SK-N-SH treated with all-trans-retinoic acid at 6 μM for 48 hours (cell line): ENCODE results near the gene LILRA5.

Experiments used
- ATAC-seq: fragments of 200-7000 bp; cut with Tn5 transposase; 3 replicates; pipeline ENCODE4 v1.9.1; 2020; ENCODE audit warnings: mild to moderate bottlenecking, moderate library complexity
- ARNTL ChIP-seq: fragments of 450-650 bp; formaldehyde crosslinking; IDR thresholded peaks from 2 replicates; pipeline ENCODE4 v1.5.0; 2020; ENCODE audit warnings: low read depth, mild to moderate bottlenecking, moderate library complexity, borderline replicate concordance
- BACH2 ChIP-seq: fragments of 250-450 bp; sonication (Bioruptor Pico); IDR thresholded peaks from 2 replicates; pipeline ENCODE4 v1.9.0; 2021; ENCODE audit warnings: mild to moderate bottlenecking, borderline replicate concordance
- CREB5 ChIP-seq: fragments of 250-450 bp; sonication (Bioruptor Pico); IDR thresholded peaks from 2 replicates; pipeline ENCODE4 v1.5.1; 2020; ENCODE audit warnings: low read depth, mild to moderate bottlenecking, moderate library complexity
- CSDC2 ChIP-seq: fragments of 250-450 bp; sonication (Bioruptor Pico); IDR thresholded peaks from 2 replicates; pipeline ENCODE4 v1.5.0; 2020; ENCODE audit warnings: mild to moderate bottlenecking, moderate library complexity
- CSRNP3 ChIP-seq: fragments of 250-450 bp; sonication (Bioruptor Pico); IDR thresholded peaks from 2 replicates; pipeline ENCODE4 v1.5.1; 2021; ENCODE audit warnings: mild to moderate bottlenecking, moderate library complexity
- ESRRG ChIP-seq: fragments of 250-450 bp; sonication (Bioruptor Pico); IDR thresholded peaks from 2 replicates; pipeline ENCODE4 v1.6.1; 2021; ENCODE audit warnings: mild to moderate bottlenecking
- GLIS3 ChIP-seq: fragments of 250-450 bp; sonication (Bioruptor Pico); IDR thresholded peaks from 2 replicates; pipeline ENCODE4 v1.5.0; 2020; ENCODE audit warnings: mild to moderate bottlenecking, moderate library complexity
- OSR1 ChIP-seq: fragments of 250-450 bp; sonication (Bioruptor Pico); IDR thresholded peaks from 2 replicates; pipeline ENCODE4 v1.8.0; 2022; ENCODE audit warnings: moderate library complexity, mild to moderate bottlenecking, inconsistent platforms
- POU6F1 ChIP-seq: fragments of 250-450 bp; sonication (Bioruptor Pico); IDR thresholded peaks from 2 replicates; pipeline ENCODE4 v1.8.0; 2021; ENCODE audit warnings: low read depth, mild to moderate bottlenecking, moderate library complexity, borderline replicate concordance
- PPARA ChIP-seq: fragments of 250-450 bp; sonication (Bioruptor Pico); IDR thresholded peaks from 2 replicates; pipeline ENCODE4 v1.5.0; 2020; ENCODE audit warnings: mild to moderate bottlenecking, borderline replicate concordance
- SNAI2 ChIP-seq: fragments of 250-450 bp; sonication (Bioruptor Pico); IDR thresholded peaks from 2 replicates; pipeline ENCODE4 v1.5.0; 2020; ENCODE audit warnings: mild to moderate bottlenecking, moderate library complexity
- TCF4 ChIP-seq: fragments of 250-450 bp; sonication (Bioruptor Pico); IDR thresholded peaks from 2 replicates; pipeline ENCODE4 v1.8.0; 2021; ENCODE audit warnings: mild to moderate bottlenecking, moderate library complexity, borderline replicate concordance
- TOX ChIP-seq: fragments of 250-450 bp; sonication (Bioruptor Pico); IDR thresholded peaks from 2 replicates; pipeline ENCODE4 v1.8.0; 2021; ENCODE audit warnings: mild to moderate bottlenecking, moderate library complexity, borderline replicate concordance
- ZFP3 ChIP-seq: fragments of 250-450 bp; sonication (Bioruptor Pico); IDR thresholded peaks from 2 replicates; pipeline ENCODE4 v1.5.0; 2020; ENCODE audit warnings: mild to moderate bottlenecking, moderate library complexity
- ZFP30 ChIP-seq: fragments of 450-650 bp; formaldehyde crosslinking; IDR thresholded peaks from 2 replicates; pipeline ENCODE4 v1.5.0; 2022; ENCODE audit warnings: mild to moderate bottlenecking, moderate library complexity
- ZNF565 ChIP-seq: fragments of 450-650 bp; formaldehyde crosslinking; conservative IDR thresholded peaks from 2 replicates; pipeline ENCODE4 v1.5.0; 2020; ENCODE audit warnings: low read depth, mild to moderate bottlenecking, moderate library complexity
- ZNF70 ChIP-seq: fragments of 450-650 bp; formaldehyde crosslinking; IDR thresholded peaks from 2 replicates; pipeline ENCODE4 v1.5.0; 2020; ENCODE audit warnings: mild to moderate bottlenecking, moderate library complexity
- ZNF8 ChIP-seq: fragments of 450-650 bp; formaldehyde crosslinking; IDR thresholded peaks from 2 replicates; pipeline ENCODE4 v1.5.0; 2020; ENCODE audit warnings: mild to moderate bottlenecking, moderate library complexity
- TF ChIP-seq, protein P1 (sequence below): fragments of 250-450 bp; sonication (Bioruptor Pico); IDR thresholded peaks from 2 replicates; pipeline ENCODE4 v1.5.0; 2020; ENCODE audit warnings: mild to moderate bottlenecking, moderate library complexity
- TF ChIP-seq, protein P2 (sequence below): fragments of 250-450 bp; sonication (Bioruptor Pico); IDR thresholded peaks from 2 replicates; pipeline ENCODE4 v1.8.0; 2020; ENCODE audit warnings: mild to moderate bottlenecking, moderate library complexity, borderline replicate concordance

The LILRA5 gene

GRCh38 chr19:54343868-54344267, 30.9 kb upstream of the LILRA5 start:
- TF ChIP-seq, protein P1, sequence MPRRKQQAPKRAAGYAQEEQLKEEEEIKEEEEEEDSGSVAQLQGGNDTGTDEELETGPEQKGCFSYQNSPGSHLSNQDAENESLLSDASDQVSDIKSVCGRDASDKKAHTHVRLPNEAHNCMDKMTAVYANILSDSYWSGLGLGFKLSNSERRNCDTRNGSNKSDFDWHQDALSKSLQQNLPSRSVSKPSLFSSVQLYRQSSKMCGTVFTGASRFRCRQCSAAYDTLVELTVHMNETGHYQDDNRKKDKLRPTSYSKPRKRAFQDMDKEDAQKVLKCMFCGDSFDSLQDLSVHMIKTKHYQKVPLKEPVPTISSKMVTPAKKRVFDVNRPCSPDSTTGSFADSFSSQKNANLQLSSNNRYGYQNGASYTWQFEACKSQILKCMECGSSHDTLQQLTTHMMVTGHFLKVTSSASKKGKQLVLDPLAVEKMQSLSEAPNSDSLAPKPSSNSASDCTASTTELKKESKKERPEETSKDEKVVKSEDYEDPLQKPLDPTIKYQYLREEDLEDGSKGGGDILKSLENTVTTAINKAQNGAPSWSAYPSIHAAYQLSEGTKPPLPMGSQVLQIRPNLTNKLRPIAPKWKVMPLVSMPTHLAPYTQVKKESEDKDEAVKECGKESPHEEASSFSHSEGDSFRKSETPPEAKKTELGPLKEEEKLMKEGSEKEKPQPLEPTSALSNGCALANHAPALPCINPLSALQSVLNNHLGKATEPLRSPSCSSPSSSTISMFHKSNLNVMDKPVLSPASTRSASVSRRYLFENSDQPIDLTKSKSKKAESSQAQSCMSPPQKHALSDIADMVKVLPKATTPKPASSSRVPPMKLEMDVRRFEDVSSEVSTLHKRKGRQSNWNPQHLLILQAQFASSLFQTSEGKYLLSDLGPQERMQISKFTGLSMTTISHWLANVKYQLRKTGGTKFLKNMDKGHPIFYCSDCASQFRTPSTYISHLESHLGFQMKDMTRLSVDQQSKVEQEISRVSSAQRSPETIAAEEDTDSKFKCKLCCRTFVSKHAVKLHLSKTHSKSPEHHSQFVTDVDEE (CRISPR knock-in tag) = no peak
- no peak for TF ChIP-seq BACH2
- TF ChIP-seq CSRNP3 = no peak
- no peak for TF ChIP-seq PPARA (CRISPR knock-in tag)
- no peak for TF ChIP-seq CREB5 (CRISPR knock-in tag)
- TF ChIP-seq ESRRG = no peak
- no peak for TF ChIP-seq ARNTL (CRISPR knock-in tag)
- TF ChIP-seq OSR1 (CRISPR knock-in tag) = no peak
- TF ChIP-seq TCF4 = no peak
- TF ChIP-seq, protein P2, sequence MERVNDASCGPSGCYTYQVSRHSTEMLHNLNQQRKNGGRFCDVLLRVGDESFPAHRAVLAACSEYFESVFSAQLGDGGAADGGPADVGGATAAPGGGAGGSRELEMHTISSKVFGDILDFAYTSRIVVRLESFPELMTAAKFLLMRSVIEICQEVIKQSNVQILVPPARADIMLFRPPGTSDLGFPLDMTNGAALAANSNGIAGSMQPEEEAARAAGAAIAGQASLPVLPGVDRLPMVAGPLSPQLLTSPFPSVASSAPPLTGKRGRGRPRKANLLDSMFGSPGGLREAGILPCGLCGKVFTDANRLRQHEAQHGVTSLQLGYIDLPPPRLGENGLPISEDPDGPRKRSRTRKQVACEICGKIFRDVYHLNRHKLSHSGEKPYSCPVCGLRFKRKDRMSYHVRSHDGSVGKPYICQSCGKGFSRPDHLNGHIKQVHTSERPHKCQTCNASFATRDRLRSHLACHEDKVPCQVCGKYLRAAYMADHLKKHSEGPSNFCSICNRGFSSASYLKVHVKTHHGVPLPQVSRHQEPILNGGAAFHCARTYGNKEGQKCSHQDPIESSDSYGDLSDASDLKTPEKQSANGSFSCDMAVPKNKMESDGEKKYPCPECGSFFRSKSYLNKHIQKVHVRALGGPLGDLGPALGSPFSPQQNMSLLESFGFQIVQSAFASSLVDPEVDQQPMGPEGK = no peak
- TF ChIP-seq TOX = no peak
- no peak for TF ChIP-seq GLIS3
- TF ChIP-seq POU6F1 (CRISPR knock-in tag) = no peak
- no peak for TF ChIP-seq ZNF70 (CRISPR knock-in tag)
- no peak for TF ChIP-seq ZNF8 (CRISPR knock-in tag)
- TF ChIP-seq, all 23 proteins: peak for 0
- no peak for ATAC-seq

DNA sequence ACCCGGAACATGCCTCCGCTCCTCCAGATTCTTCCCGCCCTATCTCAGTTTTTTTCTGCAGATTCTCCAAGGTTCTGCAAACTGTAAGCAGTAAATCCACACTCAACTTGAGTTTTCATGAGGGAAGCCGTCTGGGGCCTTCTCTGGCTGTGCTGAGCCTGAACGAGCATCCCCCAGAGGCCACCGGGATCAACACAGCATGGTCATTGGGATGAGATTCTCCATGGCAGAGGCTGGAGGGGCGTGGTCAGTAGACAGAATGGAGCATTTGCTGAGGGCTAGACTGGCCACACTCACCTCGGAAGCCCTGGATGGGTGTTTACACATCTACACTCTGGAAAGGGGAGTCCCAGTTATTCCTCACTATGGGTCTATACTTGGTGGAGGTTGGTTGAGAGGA, 28.3 kb upstream of the LILRA5 start:
- TF ChIP-seq, protein P1 (CRISPR knock-in tag) = no peak
- TF ChIP-seq CSDC2 (no peak), ESRRG (no peak), CSRNP3 (no peak), POU6F1 (CRISPR knock-in tag) (no peak), TCF4 (no peak), ZFP3 (CRISPR knock-in tag) (no peak), SNAI2 (CRISPR knock-in tag) (no peak), GLIS3 (no peak), ARNTL (CRISPR knock-in tag) (no peak), PPARA (CRISPR knock-in tag) (no peak), OSR1 (CRISPR knock-in tag) (no peak), BACH2 (no peak), ZNF8 (CRISPR knock-in tag) (no peak), ZNF565 (CRISPR knock-in tag) (no peak), TOX (no peak), CREB5 (CRISPR knock-in tag) (no peak), ZFP30 (CRISPR knock-in tag) (no peak)
- ATAC-seq = no peak
